Natural killer cell (primary cell): ENCODE data around the gene HHAT. TPM values are rescaled to one million over a fixed set of nuclear protein-coding genes. Genes with fewer than 3 reads are reported as not detected.

Experiments used
- ATAC-seq, 3 donors: fragments of 150-1000 bp in 2 of 3; fragments of 200-7000 bp in 1 of 3; cut with Tn5 transposase; 1 replicate in 1 of 3; 2 replicates in 2 of 3; pipeline ENCODE4 v1.10.0; 2021; ENCODE audit warnings: mild to moderate bottlenecking in 2 of 3, moderate library complexity in 2 of 3
- DNase-seq, 2 donors: peaks; one replicate each; pipeline versions ENCODE4 v3.0.0 to v3.0.0-alpha.2; 2013 to 2021; ENCODE audit warnings: mixed read lengths in 1 of 2
- H3K27ac ChIP-seq: one replicate; pipeline ENCODE4 v1.5.1; 2013; ENCODE audit warnings: mild to moderate bottlenecking, low read length
- H3K27me3 ChIP-seq: one replicate; pipeline ENCODE4 v1.6.1; 2013; ENCODE audit warnings: low read length; ENCODE audit not compliant: control insufficient read depth, insufficient read depth
- H3K36me3 ChIP-seq: one replicate; pipeline ENCODE4 v1.6.1; 2013; ENCODE audit warnings: low read length; ENCODE audit not compliant: control insufficient read depth, insufficient read depth
- H3K4me1 ChIP-seq: one replicate; pipeline ENCODE4 v1.6.1; 2013; ENCODE audit warnings: low read length; ENCODE audit not compliant: control insufficient read depth, insufficient read depth
- H3K4me3 ChIP-seq: one replicate; pipeline ENCODE4 v1.5.1; 2013; ENCODE audit warnings: low read length
- H3K9me3 ChIP-seq: one replicate; pipeline ENCODE4 v1.6.1; 2013; ENCODE audit warnings: low read length; ENCODE audit not compliant: control insufficient read depth, insufficient read depth
- H3K27ac Mint-ChIP-seq, 2 donors: one replicate each; pipeline ENCODE4 v1.8.0; 2022; ENCODE audit warnings: mild to moderate bottlenecking in 2 of 2, mixed read lengths in 2 of 2, moderate library complexity in 1 of 2
- H3K27me3 Mint-ChIP-seq, 2 donors: one replicate each; pipeline ENCODE4 v1.8.0; 2022; ENCODE audit warnings: low read depth in 2 of 2, mixed read lengths in 2 of 2
- H3K36me3 Mint-ChIP-seq: one replicate; pipeline ENCODE4 v1.8.0; 2022; ENCODE audit warnings: mixed read lengths
- H3K4me1 Mint-ChIP-seq, 2 donors: one replicate each; pipeline ENCODE4 v1.8.0; 2022; ENCODE audit warnings: mixed read lengths in 2 of 2
- H3K4me3 Mint-ChIP-seq: one replicate; pipeline ENCODE4 v1.8.0; 2022; ENCODE audit warnings: mild to moderate bottlenecking, moderate library complexity, mixed read lengths
- H3K9me3 Mint-ChIP-seq, 2 donors: one replicate each; pipeline ENCODE4 v1.8.0; 2022; ENCODE audit warnings: mixed read lengths in 2 of 2
- CTCF ChIP-seq: fragments of 200-600 bp; IDR thresholded peaks from one replicate; pipeline ENCODE4 v1.8.0; 2022; ENCODE audit warnings: antibody characterized with exemption
- WGBS: methylation state at CpG from one replicate; pipeline ENCODE4 v1.1.7; 2013; ENCODE audit warnings: missing lambda C conversion rate; ENCODE audit not compliant: insufficient coverage; 5-methylcytosine and 5-hydroxymethylcytosine counted together
- intact Hi-C: fragments of 100-400 bp; cut with micrococcal nuclease; formaldehyde crosslinking; loops from one replicate; pipeline ENCODE4 v1.14.2; 2022
- total RNA-seq, 4 donors: library from RNA; stranded (reverse); fragments of 120-200 nt in 1 of 4; gene quantifications; one replicate each; pipeline versions ENCODE4 v1.2.3 to v1.2.4, GENCODE V29; 2013 to 2022

HHAT gene
- total RNA-seq, 3 donors from 2014 or later (not counting 1 experiment from before 2014, with no cell fraction given): 0.79 to 1.1 (median 0.82) TPM

- Mint-ChIP-seq H3K9me3 (peaks cover 0 to 2% of the 10 kb centered on the region in 2 donors), H3K4me1 (no peaks in the 10 kb centered on the region), H3K4me3 (no peak overlapping the region), H3K27me3 (peaks cover 0 to 3% of the 10 kb centered on the region in 2 donors), H3K36me3 (no peaks in the 10 kb centered on the region), H3K27ac (no peak overlapping the region)
- Histone ChIP-seq H3K4me1 (no peaks in the 10 kb centered on the region), H3K27me3 (no peaks in the 10 kb centered on the region), H3K27ac (no peak overlapping the region), H3K9me3 (no peaks in the 10 kb centered on the region), H3K4me3 (no peak overlapping the region), H3K36me3 (no peaks in the 10 kb centered on the region)
- 100% methylated on average over 1 of the region's 1 CpG for WGBS
- no peak for TF ChIP-seq CTCF
- intact Hi-C loops: no loop called here
- no peak for DNase-seq
- ATAC-seq: no peak
Observed at GRCh38 chr1:210591214-210591613, 262.5 kb downstream of the HHAT start.

DNA sequence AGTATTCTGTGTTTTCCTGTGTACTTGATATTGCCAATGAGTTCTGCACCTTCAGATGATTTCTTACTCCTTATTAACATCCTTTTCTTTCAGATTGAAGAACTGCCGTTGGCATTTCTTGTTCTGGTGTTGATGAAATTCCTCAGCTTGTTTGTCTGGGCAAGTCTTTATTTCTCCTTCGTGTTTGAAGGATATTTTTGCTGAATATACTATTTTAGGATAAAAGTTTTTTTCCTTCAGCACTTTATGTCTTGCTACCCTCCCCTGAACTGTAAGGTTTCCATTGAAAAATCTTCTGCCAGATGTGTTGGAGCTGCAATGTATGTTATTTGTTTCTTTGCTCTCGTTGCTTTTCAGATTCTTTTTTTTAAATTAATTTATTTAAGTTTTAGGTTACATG lies 265.9 kb downstream of the HHAT start:
- no peaks in the 10 kb centered on the region for H3K4me1 Mint-ChIP-seq
- intact Hi-C loops: no loop called here
- H3K4me3 Mint-ChIP-seq: no peak overlapping the region
- peaks cover 0 to 3% of the 10 kb centered on the region in 2 donors for H3K27me3 Mint-ChIP-seq
- no peak for TF ChIP-seq CTCF
- Histone ChIP-seq H3K4me1 (no peaks in the 10 kb centered on the region), H3K9me3 (no peaks in the 10 kb centered on the region), H3K36me3 (no peaks in the 10 kb centered on the region), H3K27me3 (no peaks in the 10 kb centered on the region), H3K27ac (no peak overlapping the region), H3K4me3 (no peak overlapping the region)
- WGBS: no CpG with 5 or more reads among the region's 3 CpGs
- ATAC-seq (no peak), DNase-seq (no peak)
- H3K36me3 Mint-ChIP-seq: no peaks in the 10 kb centered on the region
- H3K9me3 Mint-ChIP-seq: peaks cover 0 to 2% of the 10 kb centered on the region in 2 donors
- H3K27ac Mint-ChIP-seq: no peak overlapping the region

GRCh38 chr1:210596641-210597040 lies 267.9 kb downstream of the HHAT start:
- intact Hi-C loops: no loop called here
- H3K4me1 Mint-ChIP-seq: no peaks in the 10 kb centered on the region
- TF ChIP-seq CTCF: no peak
- no peaks in the 10 kb centered on the region for H3K27me3 ChIP-seq
- H3K4me1 ChIP-seq: no peaks in the 10 kb centered on the region
- peaks cover 0 to under 1% of the 10 kb centered on the region in 2 donors for H3K27me3 Mint-ChIP-seq
- no peak overlapping the region for H3K27ac ChIP-seq
- WGBS: 94% methylated on average over 2 of the region's 2 CpGs
- H3K4me3 Mint-ChIP-seq: no peak overlapping the region
- H3K4me3 ChIP-seq: no peak overlapping the region
- H3K9me3 Mint-ChIP-seq: peaks cover under 1% of the 10 kb centered on the region in 2 donors
- no peaks in the 10 kb centered on the region for H3K36me3 ChIP-seq
- ATAC-seq: no peak
- no peak overlapping the region for H3K27ac Mint-ChIP-seq
- DNase-seq: no peak
- no peaks in the 10 kb centered on the region for H3K36me3 Mint-ChIP-seq
- no peaks in the 10 kb centered on the region for H3K9me3 ChIP-seq

DNA sequence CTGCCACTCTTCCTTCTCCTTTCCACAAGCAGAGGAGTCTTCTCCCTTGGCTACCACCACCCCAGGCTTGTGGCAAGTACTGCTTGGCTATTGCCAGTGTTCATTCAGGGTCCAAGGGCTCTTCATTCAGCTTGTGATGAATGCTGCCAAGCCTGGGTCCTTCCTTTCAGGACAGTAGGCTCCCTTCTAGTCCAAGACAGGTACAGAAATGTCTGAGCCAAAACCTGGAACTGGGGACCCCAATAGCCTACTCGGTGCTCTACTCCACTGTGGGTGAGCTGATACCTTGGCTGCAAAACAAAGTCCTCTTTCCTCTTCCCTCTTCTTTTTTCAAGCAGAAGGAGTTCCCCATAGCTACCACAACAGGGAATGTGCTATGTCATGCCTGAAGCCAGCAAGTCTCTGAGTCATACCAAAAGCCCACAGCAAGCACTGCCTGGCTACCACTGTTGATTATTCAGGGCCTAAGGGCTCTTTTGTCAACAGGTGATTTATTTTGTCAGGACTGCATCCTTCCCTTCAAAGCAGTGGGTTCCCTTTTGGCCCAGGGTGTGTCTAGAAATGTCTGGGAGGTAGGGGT lies 268.9 kb downstream of the HHAT start:
- Mint-ChIP-seq H3K9me3 (peaks cover 3% of the 10 kb centered on the region in 2 donors), H3K4me3 (no peak overlapping the region), H3K27ac (no peak overlapping the region), H3K4me1 (no peaks in the 10 kb centered on the region), H3K36me3 (no peaks in the 10 kb centered on the region), H3K27me3 (peaks cover 0 to 3% of the 10 kb centered on the region in 2 donors)
- DNase-seq: no peak
- H3K27me3 ChIP-seq: no peaks in the 10 kb centered on the region
- no peak for TF ChIP-seq CTCF
- intact Hi-C loops: no loop called here
- WGBS: 37% methylated on average over 1 of the region's 1 CpG
- no peak overlapping the region for H3K4me3 ChIP-seq
- H3K9me3 ChIP-seq: no peaks in the 10 kb centered on the region
- H3K36me3 ChIP-seq: no peaks in the 10 kb centered on the region
- H3K27ac ChIP-seq: no peak overlapping the region
- no peak for ATAC-seq
- no peaks in the 10 kb centered on the region for H3K4me1 ChIP-seq
